ENCODE data around the gene ANKLE2. TPM values are rescaled to one million over a fixed set of nuclear protein-coding genes. Genes with fewer than 3 reads are reported as not detected.

ANKLE2 gene
- total and polyA plus RNA-seq, 2 of the 13 experiments (the other 11 are each of a cell fraction or from before 2014, with no cell fraction given), result 35.3 to 37.1 TPM

- TF ChIP-seq NFYB (CRISPR knock-in tag; IDR thresholded peaks at IDR 0.05) (peak; percentile 73), RFXAP (CRISPR knock-in tag; IDR thresholded peaks at IDR 0.05; ENCODE audit: borderline replicate concordance) (peak; percentile 53; the same call in 1 of the 2 replicates), ZSCAN25 (CRISPR knock-in tag; IDR thresholded peaks at IDR 0.05) (no peak; the same call in 1 of the 2 replicates), ZNF430 (CRISPR knock-in tag; IDR thresholded peaks at IDR 0.05) (peak; percentile 71; the same call in 1 of the 2 replicates), MED1 (CRISPR knock-in tag; IDR thresholded peaks at IDR 0.05) (0 out of 2 replicates have a peak, but pooled peaks have one; percentile 17), KLF11 (CRISPR knock-in tag; IDR thresholded peaks at IDR 0.05) (no peak), ZNF329 (CRISPR knock-in tag; IDR thresholded peaks at IDR 0.05; ENCODE audit: low read depth) (peak; percentile 23; the same call in 1 of the 2 replicates), ZGPAT (CRISPR knock-in tag; IDR thresholded peaks at IDR 0.05) (peak; percentile 80; the same call in 1 of the 2 replicates), THRA (CRISPR knock-in tag; IDR thresholded peaks at IDR 0.05; ENCODE audit: borderline replicate concordance) (peak; percentile 51), ZNF646 (CRISPR knock-in tag; IDR thresholded peaks at IDR 0.05) (no peak), TMF1 (CRISPR knock-in tag; IDR thresholded peaks at IDR 0.05; ENCODE audit: low read depth) (peak; percentile 80), KDM3A (CRISPR knock-in tag; IDR thresholded peaks at IDR 0.05; ENCODE audit: low read depth) (peak; percentile 76), ZNF891 (CRISPR knock-in tag; IDR thresholded peaks at IDR 0.05) (peak; percentile 63; the same call in 1 of the 2 replicates), XRCC5 (optimal IDR thresholded peaks at IDR 0.05; ENCODE audit: low read length) (peak; percentile 96), SIN3A (IDR thresholded peaks at IDR 0.05; ENCODE audit: borderline replicate concordance, low read depth, low read length) (peak; percentile 97), YEATS2 (CRISPR knock-in tag; IDR thresholded peaks at IDR 0.05; ENCODE audit: borderline replicate concordance) (peak; percentile 86; the same call in 1 of the 2 replicates), KDM4B (CRISPR knock-in tag; IDR thresholded peaks at IDR 0.05) (no peak), SP5 (CRISPR knock-in tag; IDR thresholded peaks at IDR 0.05; ENCODE audit: borderline replicate concordance, low read depth) (peak; percentile 95), MEIS2 (CRISPR knock-in tag; IDR thresholded peaks at IDR 0.05) (peak; percentile 88), SKI (IDR thresholded peaks at IDR 0.05; ENCODE audit: partially characterized antibody) (peak; percentile 83), SP1 (IDR thresholded peaks at IDR 0.05) (no peak), SP1 (CRISPR knock-in tag; IDR thresholded peaks at IDR 0.05) (peak; percentile 75)
These were observed 74.1 kb downstream of the ANKLE2 start, which contains the start of the genes POLE and PXMP2 (continued) for GRCh38 chr12:132687211-132688164.
